HEK293T (cell line): ENCODE data around the gene NEB.

Experiments used
- CTCF ChIA-PET: fragments of 350-600 bp; formaldehyde crosslinking; extraction: SDS; loops from one replicate; lab custom pipeline; 2021; ENCODE audit warnings: antibody characterized with exemption, inconsistent platforms; lab: Yijun Ruan, JAX
- POLR2A ChIA-PET: fragments of 350-600 bp; formaldehyde crosslinking; extraction: SDS; loops from one replicate; lab custom pipeline; 2020; ENCODE audit warnings: antibody characterized with exemption, inconsistent platforms; lab: Yijun Ruan, JAX
- DNase-seq: peaks from one replicate; pipeline ENCODE4 v3.0.0; 2012; ENCODE audit warnings: mixed read lengths; ENCODE audit errors: extremely low spot score
- ARNT ChIP-seq: fragments of 450-650 bp; IDR thresholded peaks from 2 replicates; pipeline ENCODE4 v1.6.1; 2017; ENCODE audit warnings: mild to moderate bottlenecking
- BHLHE40 ChIP-seq: fragments of 450-650 bp; IDR thresholded peaks from 2 replicates; pipeline ENCODE4 v1.6.1; 2016; ENCODE audit warnings: mild to moderate bottlenecking, moderate library complexity, borderline replicate concordance
- CTBP1 ChIP-seq: fragments of 450-650 bp; IDR thresholded peaks from 2 replicates; pipeline ENCODE4 v1.6.1; 2016; ENCODE audit warnings: borderline replicate concordance
- ELF4 ChIP-seq: fragments of 450-650 bp; IDR thresholded peaks from 2 replicates; pipeline ENCODE4 v1.6.1; 2017; ENCODE audit warnings: antibody characterized with exemption
- FOXA1 ChIP-seq: fragments of 450-650 bp; IDR thresholded peaks from 2 replicates; pipeline ENCODE4 v1.6.1; 2016; ENCODE audit warnings: mild to moderate bottlenecking
- FOXK2 ChIP-seq: fragments of 450-650 bp; IDR thresholded peaks from 2 replicates; pipeline ENCODE4 v1.6.1; 2016; ENCODE audit warnings: mild to moderate bottlenecking
- FOXM1 ChIP-seq: fragments of 450-650 bp; IDR thresholded peaks from 2 replicates; pipeline ENCODE4 v1.6.1; 2017; ENCODE audit warnings: mild to moderate bottlenecking, borderline replicate concordance
- HDGF ChIP-seq: fragments of 450-650 bp; IDR thresholded peaks from 2 replicates; pipeline ENCODE4 v1.6.1; 2017; ENCODE audit warnings: antibody characterized with exemption, borderline replicate concordance
- L3MBTL2 ChIP-seq: fragments of 450-650 bp; conservative IDR thresholded peaks from 2 replicates; pipeline ENCODE4 v1.6.1; 2016; ENCODE audit warnings: mild to moderate bottlenecking
- LEF1 ChIP-seq: fragments of 450-650 bp; IDR thresholded peaks from 2 replicates; pipeline ENCODE4 v1.6.1; 2017; ENCODE audit warnings: mild to moderate bottlenecking, borderline replicate concordance
- NFRKB ChIP-seq: fragments of 450-650 bp; IDR thresholded peaks from 2 replicates; pipeline ENCODE4 v1.6.1; 2016; ENCODE audit warnings: mild to moderate bottlenecking, moderate library complexity
- PKNOX1 ChIP-seq: fragments of 450-650 bp; IDR thresholded peaks from 2 replicates; pipeline ENCODE4 v1.6.1; 2016
- SP1 ChIP-seq: fragments of 450-650 bp; IDR thresholded peaks from 2 replicates; pipeline ENCODE4 v1.6.1; 2017
- SUZ12 ChIP-seq: fragments of 450-650 bp; IDR thresholded peaks from 2 replicates; pipeline ENCODE4 v1.6.1; 2016; ENCODE audit warnings: mild to moderate bottlenecking
- TARDBP ChIP-seq: fragments of 450-650 bp; IDR thresholded peaks from 2 replicates; pipeline ENCODE4 v1.6.1; 2016
- ZNF384 ChIP-seq: fragments of 450-650 bp; IDR thresholded peaks from 2 replicates; pipeline ENCODE4 v1.6.1; 2016

Gene NEB

GRCh38 chr2:151665959-151666358 is 68.3 kb downstream of the NEB start:
- TF ChIP-seq HDGF (no peak), FOXK2 (no peak), SP1 (no peak), CTBP1 (no peak), L3MBTL2 (no peak), ELF4 (no peak), ZNF384 (no peak), BHLHE40 (no peak), NFRKB (no peak), ARNT (no peak), PKNOX1 (no peak), SUZ12 (no peak), TARDBP (no peak), LEF1 (no peak), FOXA1 (no peak), FOXM1 (no peak)
- POLR2A ChIA-PET: no interaction called here
- CTCF ChIA-PET: no interaction called here
- DNase-seq: no peak

GRCh38 chr2:151664520-151664919 is 69.8 kb downstream of the NEB start:
- POLR2A ChIA-PET: no interaction called here
- CTCF ChIA-PET: no interaction called here
- no peak for DNase-seq
- no peak for TF ChIP-seq L3MBTL2
- no peak for TF ChIP-seq HDGF
- no peak for TF ChIP-seq ARNT
- no peak for TF ChIP-seq SUZ12
- TF ChIP-seq FOXK2: no peak
- no peak for TF ChIP-seq BHLHE40
- TF ChIP-seq ZNF384: no peak
- TF ChIP-seq SP1: no peak
- TF ChIP-seq ELF4: no peak
- no peak for TF ChIP-seq PKNOX1
- no peak for TF ChIP-seq FOXM1
- TF ChIP-seq NFRKB: no peak
- TF ChIP-seq FOXA1: no peak

DNA sequence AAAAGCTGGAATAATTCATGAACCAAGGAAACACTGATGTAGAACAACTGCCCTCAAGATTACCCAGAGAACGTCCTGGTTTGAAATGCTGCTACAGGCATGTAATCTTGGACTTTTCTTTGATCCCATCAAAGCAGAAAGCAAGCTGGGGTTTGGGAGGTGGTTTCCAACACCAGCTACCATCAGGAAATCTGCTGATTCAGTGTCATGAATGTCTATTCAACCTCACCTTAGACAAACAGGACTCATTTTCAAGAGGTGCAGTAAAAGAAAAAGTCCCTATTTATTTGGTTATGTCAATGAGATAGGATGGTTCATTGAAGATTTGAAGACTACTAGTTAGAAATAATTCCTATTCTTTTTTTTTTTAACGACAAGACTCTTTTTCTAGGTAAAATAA is 72.7 kb downstream of the NEB start:
- TF ChIP-seq FOXM1 (no peak), PKNOX1 (no peak), FOXK2 (no peak), CTBP1 (no peak)
- ChIA-PET POLR2A (interaction anchor here (0.7 kb wide), 1 partner anchor 9 kb away, joined by 3 read pairs; no protein-coding TSS in a partner anchor), CTCF (no interaction called here)
- no peak for DNase-seq

GRCh38 chr2:151658081-151658480 is 76.2 kb downstream of the NEB start:
- ChIA-PET POLR2A (no interaction called here), CTCF (no interaction called here)
- DNase-seq: no peak
- TF ChIP-seq HDGF: no peak
- TF ChIP-seq CTBP1: no peak
- no peak for TF ChIP-seq BHLHE40
- TF ChIP-seq ELF4: no peak
- TF ChIP-seq NFRKB: no peak
- TF ChIP-seq TARDBP: no peak
- TF ChIP-seq SUZ12: no peak

DNA sequence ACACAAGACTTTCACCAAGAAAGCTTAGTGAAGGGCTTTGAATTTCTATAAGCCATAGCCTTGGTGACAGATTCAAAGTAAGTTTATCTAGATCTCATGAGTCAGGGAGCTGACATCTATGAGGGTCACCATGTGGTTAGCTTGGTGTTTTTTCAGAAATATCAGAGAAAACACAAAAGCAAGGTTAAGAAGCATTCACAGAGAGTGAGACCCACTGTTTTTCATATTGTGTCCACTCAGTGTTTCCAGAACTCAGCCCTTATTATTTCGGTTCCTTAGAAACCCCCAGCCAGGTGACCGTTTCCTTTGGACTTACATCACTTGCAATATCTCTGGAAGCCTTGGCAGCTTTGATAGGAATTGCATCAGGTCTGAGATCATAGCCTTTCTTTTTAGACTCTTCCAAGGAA is 76.6 kb downstream of the NEB start:
- DNase-seq: no peak
- POLR2A ChIA-PET: no interaction called here
- CTCF ChIA-PET: no interaction called here
- TF ChIP-seq CTBP1 (no peak), TARDBP (no peak), FOXA1 (no peak), LEF1 (no peak), HDGF (no peak), SUZ12 (no peak), FOXK2 (no peak), NFRKB (no peak), BHLHE40 (no peak), L3MBTL2 (no peak), ARNT (no peak), PKNOX1 (no peak), ELF4 (no peak), SP1 (no peak), FOXM1 (no peak), ZNF384 (no peak)
